ENCODE data around the gene PPP2R2D. TPM values are rescaled to one million over a fixed set of nuclear protein-coding genes. Genes with fewer than 3 reads are reported as not detected.
A peak's percentile ranks its signal among the peaks of the same experiment; 100 is the strongest.

PPP2R2D gene
- total RNA-seq, 6 experiments from 2014 or later: 22.9 to 28.1 (median 24.5) TPM

DNA sequence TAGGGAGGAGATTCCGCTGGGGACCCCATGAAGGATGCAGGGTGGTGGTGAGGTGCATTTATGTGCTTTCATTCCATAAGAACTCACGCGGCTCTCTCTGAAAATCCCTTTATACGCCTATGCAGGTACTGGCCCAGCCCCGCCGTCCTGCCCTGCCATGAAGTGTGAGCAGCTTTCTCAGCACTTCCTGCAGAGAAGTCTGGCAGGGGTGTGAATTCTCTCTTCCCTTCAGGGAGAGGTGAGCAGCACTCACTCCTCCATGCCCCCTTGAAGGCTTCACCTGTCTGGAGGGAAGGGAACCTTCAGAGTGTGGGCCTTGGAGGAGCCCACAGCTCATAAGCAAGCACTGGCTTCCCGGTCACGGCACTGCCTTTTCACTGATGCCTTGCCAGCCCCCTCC is 34.0 kb downstream of the PPP2R2D start:
- Mint-ChIP-seq H3K27ac (no peak overlapping the region), H3K36me3 (ENCODE audit: low read depth) (peaks cover 17% of the 10 kb centered on the region), H3K4me3 (no peak overlapping the region), H3K4me1 (ENCODE audit: low read depth) (peaks cover 28% of the 10 kb centered on the region), H3K9me3 (no peaks in the 10 kb centered on the region), H3K27me3 (ENCODE audit: insufficient read depth) (no peaks in the 10 kb centered on the region)
- DNase-seq: no peak
- TF ChIP-seq, protein P1, sequence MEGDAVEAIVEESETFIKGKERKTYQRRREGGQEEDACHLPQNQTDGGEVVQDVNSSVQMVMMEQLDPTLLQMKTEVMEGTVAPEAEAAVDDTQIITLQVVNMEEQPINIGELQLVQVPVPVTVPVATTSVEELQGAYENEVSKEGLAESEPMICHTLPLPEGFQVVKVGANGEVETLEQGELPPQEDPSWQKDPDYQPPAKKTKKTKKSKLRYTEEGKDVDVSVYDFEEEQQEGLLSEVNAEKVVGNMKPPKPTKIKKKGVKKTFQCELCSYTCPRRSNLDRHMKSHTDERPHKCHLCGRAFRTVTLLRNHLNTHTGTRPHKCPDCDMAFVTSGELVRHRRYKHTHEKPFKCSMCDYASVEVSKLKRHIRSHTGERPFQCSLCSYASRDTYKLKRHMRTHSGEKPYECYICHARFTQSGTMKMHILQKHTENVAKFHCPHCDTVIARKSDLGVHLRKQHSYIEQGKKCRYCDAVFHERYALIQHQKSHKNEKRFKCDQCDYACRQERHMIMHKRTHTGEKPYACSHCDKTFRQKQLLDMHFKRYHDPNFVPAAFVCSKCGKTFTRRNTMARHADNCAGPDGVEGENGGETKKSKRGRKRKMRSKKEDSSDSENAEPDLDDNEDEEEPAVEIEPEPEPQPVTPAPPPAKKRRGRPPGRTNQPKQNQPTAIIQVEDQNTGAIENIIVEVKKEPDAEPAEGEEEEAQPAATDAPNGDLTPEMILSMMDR (IDR thresholded peaks at IDR 0.05): no peak

DNA sequence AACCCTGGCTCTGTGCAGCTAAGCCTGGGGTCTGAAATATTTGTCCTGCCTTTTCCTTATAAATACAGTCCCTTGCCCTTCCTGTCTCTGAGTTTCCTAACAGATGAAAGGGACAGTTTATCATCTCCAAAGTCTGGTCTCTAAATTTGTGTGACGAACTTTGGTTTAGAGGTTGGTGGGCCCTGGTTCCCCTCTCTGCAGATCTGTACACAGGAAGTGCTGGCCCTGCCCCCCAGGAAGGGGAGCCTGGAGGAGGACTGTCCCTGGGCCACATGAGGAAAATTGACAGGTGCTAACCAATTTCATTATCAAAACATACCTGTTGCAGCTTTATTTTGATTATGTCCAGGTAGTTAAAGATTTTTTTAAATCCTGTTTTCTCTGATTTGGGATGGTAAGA is 34.5 kb downstream of the PPP2R2D start:
- H3K27ac Mint-ChIP-seq: no peak overlapping the region
- H3K36me3 Mint-ChIP-seq (ENCODE audit: low read depth): peaks cover 17% of the 10 kb centered on the region
- peaks cover 23% of the 10 kb centered on the region for H3K4me1 Mint-ChIP-seq (ENCODE audit: low read depth)

DNA sequence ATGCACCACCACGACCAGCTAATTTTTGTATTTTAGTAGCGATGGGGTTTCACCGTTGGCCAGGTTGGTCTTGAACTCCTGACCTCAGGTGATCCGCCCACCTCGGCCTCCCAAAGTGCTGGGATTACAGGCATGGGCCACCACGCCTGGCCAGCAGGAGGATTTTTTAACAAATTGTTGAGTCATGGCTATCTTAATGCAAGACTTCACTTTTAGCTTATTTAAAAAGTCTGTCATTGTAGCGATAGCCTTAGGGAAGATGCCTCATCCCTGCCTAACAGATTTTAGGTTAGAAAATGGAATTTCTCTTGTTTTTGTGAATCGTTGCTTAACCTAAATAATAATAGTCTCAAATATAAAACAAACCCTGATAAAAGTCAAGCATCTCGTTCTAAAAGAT is 35.5 kb downstream of the PPP2R2D start:
- peaks cover 16% of the 10 kb centered on the region for H3K4me1 Mint-ChIP-seq (ENCODE audit: low read depth)
- H3K9me3 Mint-ChIP-seq: no peaks in the 10 kb centered on the region
- peaks cover 27% of the 10 kb centered on the region for H3K36me3 Mint-ChIP-seq (ENCODE audit: low read depth)
- no peaks in the 10 kb centered on the region for H3K27me3 Mint-ChIP-seq (ENCODE audit: insufficient read depth)
- TF ChIP-seq, protein P1 (IDR thresholded peaks at IDR 0.05): peak; percentile 32; the same call in 1 of the 2 replicates
- peak; percentile 45 for DNase-seq
- no peak overlapping the region for H3K4me3 Mint-ChIP-seq
- H3K27ac Mint-ChIP-seq: no peak overlapping the region

More for the DNA sequence above, 34.5 kb downstream of the PPP2R2D start:
- Mint-ChIP-seq H3K4me3 (no peak overlapping the region), H3K27me3 (ENCODE audit: insufficient read depth) (no peaks in the 10 kb centered on the region), H3K9me3 (no peaks in the 10 kb centered on the region)
- no peak for DNase-seq
- TF ChIP-seq, protein P1 (IDR thresholded peaks at IDR 0.05): no peak

DNA sequence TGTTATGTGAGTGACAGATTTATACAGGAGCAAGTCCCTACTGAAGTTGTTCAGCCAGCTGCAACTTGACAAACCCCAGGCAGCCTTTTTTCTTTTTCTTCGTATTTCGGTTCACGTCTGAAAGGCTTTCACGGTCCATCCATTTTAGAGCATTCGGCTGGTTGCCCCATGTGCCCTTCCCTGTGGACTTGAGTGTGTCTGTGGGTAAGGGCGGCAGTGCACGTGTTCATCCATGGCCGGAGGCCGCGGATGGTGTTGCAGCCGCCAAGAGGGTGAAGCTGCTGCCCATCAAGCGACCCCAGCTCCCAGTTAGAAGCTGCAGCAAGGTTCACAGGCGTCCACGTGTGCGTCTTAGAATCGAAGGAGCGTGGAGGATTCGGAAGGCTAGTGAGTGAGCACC is 35.9 kb downstream of the PPP2R2D start:
- no peak for DNase-seq
- Mint-ChIP-seq H3K27ac (no peak overlapping the region), H3K4me1 (ENCODE audit: low read depth) (peaks cover 16% of the 10 kb centered on the region), H3K4me3 (no peak overlapping the region), H3K27me3 (ENCODE audit: insufficient read depth) (no peaks in the 10 kb centered on the region), H3K9me3 (no peaks in the 10 kb centered on the region), H3K36me3 (ENCODE audit: low read depth) (peaks cover 28% of the 10 kb centered on the region)
- TF ChIP-seq, protein P1 (IDR thresholded peaks at IDR 0.05): no peak

DNA sequence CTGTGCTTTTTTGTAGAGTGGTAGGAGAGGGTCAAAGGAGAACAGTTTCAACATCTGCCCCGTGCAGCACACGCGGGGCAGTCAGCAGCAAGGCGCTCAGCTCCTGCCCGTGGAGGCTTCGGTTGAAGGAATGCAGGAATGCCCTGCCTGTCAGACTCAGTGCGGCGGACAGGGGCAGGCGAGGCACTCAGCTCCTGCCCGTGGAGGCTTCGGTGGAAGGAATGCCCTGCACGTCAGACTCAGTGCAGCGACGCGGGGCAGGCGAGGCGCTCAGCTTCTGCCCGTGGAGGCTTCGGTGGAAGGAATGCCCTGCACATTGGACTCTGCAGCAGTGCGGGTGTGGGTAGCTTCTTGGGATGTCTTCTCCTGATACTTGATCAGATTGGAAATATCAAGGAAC is 37.0 kb downstream of the PPP2R2D start:
- H3K4me3 Mint-ChIP-seq: no peak overlapping the region
- H3K9me3 Mint-ChIP-seq: no peaks in the 10 kb centered on the region
- no peak overlapping the region for H3K27ac Mint-ChIP-seq
- H3K4me1 Mint-ChIP-seq (ENCODE audit: low read depth): peaks cover 16% of the 10 kb centered on the region
- TF ChIP-seq, protein P1 (IDR thresholded peaks at IDR 0.05): no peak
- DNase-seq: no peak
- H3K27me3 Mint-ChIP-seq (ENCODE audit: insufficient read depth): no peaks in the 10 kb centered on the region
- peaks cover 28% of the 10 kb centered on the region for H3K36me3 Mint-ChIP-seq (ENCODE audit: low read depth)

DNA sequence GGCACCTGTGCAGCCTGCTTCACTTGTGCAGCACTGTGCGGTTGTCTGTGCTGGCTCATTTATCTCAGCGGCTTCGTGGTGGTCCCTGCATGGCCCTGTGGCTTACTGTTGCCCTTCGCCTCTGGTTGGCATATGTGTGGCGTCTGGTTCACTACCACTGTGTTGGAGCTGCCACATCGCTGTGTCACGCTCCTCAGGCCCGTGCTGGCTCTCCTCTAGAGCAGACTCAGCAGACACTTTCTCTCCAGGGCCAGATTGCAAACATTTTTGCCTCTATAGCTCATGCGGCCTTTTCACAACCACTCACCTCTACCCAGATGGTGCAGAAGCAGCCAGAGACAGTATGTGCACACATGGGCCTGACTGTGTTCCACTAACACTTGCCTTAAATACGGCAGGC is 37.9 kb downstream of the PPP2R2D start:
- Mint-ChIP-seq H3K4me3 (no peak overlapping the region), H3K27ac (no peak overlapping the region; the same call in 1 of the 2 replicates), H3K9me3 (no peaks in the 10 kb centered on the region), H3K27me3 (ENCODE audit: insufficient read depth) (no peaks in the 10 kb centered on the region), H3K4me1 (ENCODE audit: low read depth) (peaks cover 16% of the 10 kb centered on the region), H3K36me3 (ENCODE audit: low read depth) (peaks cover 32% of the 10 kb centered on the region)
- no peak for DNase-seq
- TF ChIP-seq, protein P1 (IDR thresholded peaks at IDR 0.05): no peak
